ENCODE measurements around the gene TESK2.
"Not testable (repeated sequence)": the region's sequence is repeated elsewhere in the genome, so short reads cannot be mapped to it uniquely, and the experiment has no call there.

TESK2 gene

DNA sequence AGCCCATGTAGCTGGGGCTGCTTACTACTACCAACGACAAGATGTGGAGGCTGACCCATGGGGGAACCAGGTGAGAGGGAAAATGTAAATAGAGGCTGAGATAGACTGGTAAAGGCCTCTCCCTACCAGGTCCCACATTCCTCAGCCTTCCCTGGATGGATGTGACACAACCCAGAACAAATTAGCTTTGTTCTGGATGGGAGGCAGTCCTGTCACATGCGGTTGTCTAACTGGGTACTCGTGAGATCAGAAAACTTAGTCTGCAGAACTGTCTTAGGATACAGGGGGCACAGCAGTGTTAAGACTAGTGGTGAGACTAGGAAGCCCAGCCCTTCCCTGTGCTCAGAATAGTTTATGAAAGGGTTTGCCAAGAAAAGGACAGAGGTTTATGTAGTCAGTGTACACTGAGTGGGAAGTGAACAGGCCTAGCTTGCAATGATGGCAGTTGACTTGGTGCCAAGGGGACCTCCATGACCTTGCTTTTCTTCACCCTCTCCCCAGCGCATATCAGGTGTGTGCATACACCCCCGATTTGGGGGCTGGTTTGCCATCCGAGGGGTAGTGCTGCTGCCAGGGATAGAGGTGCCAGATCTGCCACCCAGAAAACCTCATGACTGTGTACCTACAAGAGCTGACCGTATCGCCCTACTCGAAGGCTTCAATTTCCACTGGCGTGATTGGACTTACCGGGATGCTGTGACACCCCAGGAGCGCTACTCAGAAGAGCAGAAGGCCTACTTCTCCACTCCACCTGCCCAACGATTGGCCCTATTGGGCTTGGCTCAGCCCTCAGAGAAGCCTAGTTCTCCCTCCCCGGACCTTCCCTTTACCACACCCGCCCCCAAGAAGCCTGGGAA is 17.6 kb upstream of the TESK2 start:
- FAIRE-seq, result peak; percentile 63

DNA sequence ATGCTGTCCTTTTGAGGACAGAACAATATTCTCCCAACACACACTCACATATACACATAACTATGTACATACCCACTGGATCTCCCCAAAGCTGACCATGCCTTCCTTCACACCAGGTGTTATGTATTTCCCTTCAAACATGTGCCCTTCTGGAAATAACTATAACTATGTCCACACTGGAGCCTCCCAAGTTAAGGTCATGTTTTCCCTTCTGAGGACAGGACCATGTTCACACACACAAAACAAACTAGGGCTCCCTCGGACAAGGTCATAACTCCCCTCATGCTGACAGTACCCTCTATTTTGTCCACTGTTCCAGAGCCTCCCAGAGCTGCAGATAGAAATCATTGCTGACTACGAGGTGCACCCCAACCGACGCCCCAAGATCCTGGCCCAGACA is 16.9 kb upstream of the TESK2 start:
- FAIRE-seq, result no peak

DNA sequence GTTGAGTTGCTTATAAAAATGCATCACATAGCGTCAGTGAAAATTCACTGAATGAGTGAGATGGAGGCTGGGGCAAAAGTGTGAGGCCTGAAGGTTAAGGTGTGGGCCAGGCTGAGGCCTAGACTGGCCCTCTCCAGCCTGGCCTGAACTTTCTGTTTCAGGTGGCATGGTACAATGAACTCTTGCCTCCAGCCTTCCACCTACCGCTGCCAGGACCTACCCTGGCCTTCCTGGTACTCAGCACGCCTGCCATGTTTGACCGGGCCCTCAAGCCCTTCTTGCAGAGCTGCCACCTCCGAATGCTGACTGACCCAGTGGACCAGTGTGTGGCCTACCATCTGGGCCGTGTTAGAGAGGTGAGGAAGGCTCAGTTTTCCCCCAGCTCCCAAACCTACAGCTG is 16.2 kb upstream of the TESK2 start:
- FAIRE-seq, result no peak

DNA sequence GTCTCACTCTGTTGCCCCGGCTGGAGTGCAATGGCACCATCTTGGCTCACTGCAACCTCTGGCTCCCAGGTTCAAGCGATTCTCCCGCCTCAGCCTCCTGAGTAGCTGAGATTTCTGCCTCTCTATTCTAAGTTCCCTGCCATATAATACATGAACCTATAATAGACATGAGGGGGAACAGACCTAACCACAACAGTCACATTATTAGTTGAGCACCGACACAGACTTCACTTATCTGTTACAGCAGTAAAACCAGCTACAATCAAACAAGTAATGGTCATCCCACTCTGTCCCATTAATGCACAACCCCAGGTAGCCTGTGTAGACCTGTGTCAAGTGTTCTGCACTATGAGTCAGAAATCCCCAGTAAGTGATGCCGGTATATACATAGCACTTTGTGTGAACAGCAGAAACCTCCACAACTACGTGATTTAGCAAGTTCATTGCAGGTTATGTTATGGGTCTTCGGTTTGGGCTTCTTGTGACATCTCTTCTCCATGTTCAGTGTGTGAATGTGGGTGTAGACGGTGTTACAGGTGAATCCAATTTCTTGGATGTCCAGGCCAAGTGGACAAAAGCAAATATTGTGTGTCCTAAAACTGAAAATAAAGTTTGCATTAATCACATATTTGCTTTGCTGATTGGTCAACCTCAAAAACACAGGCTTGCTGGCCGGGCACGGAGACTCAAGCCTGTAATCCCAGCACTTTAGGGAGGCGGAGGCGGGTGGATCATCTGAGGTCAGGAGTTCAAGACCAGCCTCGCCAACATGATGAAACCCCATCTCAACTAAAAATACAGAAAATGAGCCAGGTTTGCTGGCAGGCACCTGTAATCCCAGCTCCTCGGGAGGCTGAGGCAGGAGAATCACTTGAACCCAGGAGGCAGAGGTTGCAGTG is 12.7 kb upstream of the TESK2 start:
- FAIRE-seq, result no peak

DNA sequence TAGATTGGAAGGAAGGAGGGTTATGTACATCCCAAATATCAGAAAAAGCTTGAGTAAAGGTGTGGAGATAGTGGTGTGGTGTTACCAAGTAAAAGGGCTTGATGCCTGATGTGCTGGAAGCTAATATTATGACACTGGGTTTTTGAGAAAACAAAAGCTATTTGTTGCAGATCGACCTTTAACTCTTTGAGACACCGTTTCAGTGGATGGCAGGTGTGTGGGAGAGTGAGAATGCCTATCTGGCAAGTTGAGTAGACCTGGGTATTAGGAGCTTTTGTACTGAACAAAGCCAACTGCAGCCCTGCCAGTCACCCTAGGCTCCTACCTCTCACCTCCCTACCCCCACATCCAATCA is 10.5 kb upstream of the TESK2 start:
- FAIRE-seq, result no peak

DNA sequence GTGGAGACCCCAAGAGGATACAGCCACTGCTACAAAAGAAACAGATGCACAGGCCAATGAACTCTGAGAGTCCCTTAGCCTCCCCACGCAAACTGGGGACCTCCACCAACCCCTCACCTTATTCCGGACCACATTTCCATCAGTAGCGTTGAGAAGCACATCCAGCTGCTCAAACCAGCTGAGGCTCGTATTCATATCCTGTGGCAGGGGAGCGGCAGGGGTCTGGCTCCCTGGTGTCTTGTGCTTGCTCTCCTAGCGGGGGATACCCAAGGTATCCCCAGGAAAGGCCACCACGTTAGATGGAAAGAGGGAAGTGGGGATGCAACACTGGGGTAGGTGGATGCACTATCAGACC is 8.4 kb upstream of the TESK2 start:
- FAIRE-seq, result no peak

DNA sequence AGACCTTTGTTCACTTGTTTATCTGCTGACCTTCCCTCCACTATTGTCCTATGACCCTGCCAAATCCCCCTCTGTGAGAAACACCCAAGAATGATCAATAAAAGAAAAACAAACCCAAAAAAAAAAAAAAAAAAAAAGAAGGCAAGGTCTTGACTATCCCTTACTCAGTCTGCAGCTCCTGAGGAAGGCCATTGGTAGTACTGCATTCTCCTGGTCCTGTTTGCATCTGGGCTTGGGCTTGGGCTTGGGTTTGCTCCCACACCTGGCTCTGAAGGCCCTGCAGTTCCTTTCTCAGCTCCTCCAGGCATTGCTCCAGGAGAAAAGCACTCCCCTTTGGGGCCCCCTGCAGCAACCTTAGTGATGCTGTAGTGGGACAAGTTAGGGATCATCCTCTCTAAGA is 7.3 kb upstream of the TESK2 start:
- no peak for FAIRE-seq

DNA sequence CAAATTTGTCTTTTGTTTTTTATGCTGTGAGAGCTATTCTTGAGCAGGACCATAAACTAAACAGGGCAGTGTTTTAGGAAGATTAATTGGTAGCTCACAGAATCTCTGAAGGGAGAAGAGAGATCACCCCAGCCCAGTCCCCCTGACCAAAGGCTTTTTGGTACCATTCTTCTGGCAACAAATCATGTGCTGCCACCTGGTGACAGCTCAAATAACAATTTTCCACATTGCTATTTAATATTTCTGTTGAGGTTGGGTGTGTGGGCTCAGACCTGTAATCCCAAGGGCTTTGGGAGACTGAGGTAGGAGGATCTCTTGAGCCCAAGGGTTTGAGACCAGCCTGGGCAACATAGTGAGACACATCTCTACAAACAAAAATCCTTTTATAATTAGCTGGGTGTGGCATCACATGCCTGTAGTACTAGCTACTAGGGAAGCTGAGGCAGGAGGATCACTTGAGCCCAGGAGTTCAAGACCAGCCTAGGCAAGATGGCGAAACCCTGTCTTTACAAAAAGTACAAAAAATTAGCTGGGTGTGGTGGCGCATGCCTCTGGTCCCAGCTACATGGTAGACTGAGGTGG is 2.2 kb upstream of the TESK2 start:
- FAIRE-seq, result no peak

DNA sequence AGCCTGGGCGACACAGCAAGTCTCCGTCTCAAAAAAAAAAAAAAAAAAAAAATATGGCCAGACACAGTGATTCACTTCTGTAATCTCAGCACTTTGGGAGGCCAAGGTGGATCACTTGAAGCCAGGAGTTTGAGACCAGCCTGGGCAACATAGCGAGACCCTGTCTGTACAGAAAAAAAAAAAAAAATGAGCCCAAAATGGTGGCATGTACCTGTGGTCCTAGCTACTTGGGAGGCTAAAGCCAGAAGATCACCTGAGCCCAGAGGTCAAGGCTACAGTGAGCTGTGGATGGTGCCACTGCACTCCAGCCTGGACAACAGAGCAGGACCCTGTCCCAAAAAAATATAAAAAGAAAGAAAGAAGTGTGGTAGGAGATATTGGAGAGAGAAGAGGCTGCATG is 1.7 kb upstream of the TESK2 start:
- no peak for FAIRE-seq

DNA sequence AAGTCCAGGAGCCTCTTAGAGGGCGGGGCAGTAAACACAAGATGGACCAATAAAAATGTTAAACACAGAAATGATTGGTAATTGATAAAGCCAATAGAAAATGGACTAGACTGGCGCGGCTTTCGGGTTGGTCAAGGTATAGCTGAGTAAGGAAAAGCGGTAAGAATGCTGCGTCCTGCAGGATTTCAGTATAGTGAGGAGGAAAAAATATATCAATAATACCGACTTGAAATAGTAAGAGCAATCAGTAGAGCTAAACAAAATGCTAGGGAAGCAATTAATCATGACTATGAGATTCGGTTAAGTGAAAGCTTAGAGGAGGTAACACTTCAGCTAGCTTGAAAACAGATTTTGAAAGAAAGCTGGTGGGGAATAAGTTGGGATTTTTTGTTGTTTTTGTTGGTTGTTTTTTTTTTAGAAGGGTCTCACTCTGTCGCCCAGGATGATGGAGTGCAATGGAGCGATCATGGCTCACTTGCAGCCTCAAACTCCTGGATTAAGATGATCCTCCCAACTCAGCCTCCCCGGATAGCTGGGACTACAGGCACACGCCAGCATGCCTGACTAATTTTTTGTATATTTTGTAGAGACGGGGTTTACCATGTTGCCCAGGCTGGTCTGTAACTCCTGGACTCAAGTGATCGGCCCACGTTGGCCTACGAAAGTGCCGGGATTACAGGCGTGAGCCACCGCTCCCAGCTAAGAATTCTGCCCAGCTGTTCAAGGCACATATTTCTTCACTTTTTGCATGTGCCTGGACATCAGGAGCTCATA is 711 bp upstream of the TESK2 start:
- FAIRE-seq, result no peak

DNA sequence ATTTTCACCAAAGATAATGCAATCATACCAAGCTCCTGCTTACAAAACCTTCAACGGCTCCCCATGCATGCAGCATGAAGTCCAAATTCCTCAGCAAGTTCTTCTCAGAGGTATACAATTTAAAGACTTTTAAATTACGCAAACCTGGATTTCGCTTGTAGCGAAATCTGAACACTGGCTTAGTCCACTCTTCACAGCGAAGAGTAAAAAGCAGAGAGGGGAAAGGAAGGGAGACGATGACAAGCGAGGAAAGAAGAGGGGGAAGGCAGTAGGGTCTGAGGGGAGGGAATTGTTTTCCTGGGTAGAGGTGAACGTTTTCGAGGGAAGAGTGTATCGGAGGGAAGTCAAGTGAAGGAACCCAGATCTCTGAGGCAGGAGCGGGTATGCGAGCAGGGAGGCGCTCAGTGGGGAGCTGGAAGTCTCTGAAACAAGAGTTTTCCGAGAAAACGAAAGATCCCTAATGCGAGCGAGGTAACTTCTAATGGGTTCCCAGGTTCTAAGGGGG is 790 bp downstream of the TESK2 start:
- FAIRE-seq, result no peak

DNA sequence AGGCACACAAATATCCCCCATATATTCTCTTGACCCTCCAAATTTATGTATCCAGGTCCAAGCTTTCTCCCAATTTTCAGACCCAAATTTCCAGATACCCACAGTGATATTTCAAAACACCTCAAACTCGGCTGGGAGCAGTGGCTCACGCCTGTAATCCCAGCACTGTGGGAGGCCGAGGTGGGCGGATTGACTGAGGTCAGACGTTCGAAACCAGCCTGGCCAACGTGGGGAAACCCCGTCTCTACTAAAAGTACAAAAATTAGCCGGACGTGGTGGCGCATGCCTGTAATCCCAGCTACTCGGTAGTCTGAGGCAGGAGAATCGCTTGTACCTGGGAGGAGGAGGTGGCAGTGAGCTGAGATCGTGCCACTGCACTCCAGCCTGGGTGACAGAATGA is 1.6 kb downstream of the TESK2 start:
- FAIRE-seq, result not testable (repeated sequence)

DNA sequence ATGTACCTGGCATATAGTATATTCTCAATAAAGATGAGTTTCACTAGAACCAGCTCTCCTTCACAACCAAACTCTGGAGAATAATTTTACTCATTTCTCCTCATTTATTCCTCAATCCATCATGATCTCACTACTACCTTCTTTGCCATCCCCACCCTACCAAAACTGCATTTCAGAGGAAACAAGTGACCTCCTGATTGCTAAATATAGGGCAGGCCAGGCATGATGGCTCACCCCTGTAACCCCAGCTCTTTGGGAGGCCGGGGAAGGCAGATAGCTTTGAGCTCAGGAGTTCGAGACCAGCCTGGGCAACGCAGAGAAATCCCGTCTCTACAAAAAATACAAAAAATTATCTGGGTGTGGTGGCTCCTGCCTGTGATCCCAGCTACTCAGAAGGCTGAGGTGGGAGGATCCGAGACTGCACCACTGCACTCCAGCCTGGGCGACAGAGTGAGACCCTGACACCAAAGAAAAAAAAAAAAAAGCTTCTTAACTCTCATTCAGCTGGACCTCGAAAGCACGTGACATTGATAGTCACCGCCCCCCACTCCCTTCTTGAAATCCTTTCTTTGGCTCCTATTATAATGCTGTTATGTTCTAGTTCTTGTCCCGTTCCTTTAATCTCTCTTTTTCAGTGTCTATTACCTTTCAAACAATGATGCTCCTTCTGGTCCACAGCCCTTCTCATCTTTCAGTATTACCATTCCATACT is 2.1 kb downstream of the TESK2 start:
- no peak for FAIRE-seq

DNA sequence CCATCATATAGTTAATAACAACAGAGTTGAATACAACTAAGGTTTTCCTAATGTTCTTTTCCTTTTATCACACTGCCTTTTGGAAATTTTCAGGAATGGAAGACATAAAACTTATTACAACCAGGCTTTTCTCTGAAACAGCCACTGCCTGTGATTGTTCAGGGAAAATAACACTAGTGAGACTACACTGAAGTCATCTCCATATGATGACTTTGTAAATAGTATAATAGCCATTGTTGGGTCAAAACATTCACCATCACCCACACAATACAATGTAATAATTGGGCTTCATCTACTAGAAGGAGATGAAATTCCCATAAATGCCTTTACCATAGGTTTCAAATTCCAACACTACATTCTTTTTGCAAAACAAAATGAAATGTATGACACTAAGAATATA is 5.0 kb downstream of the TESK2 start:
- FAIRE-seq, result no peak

DNA sequence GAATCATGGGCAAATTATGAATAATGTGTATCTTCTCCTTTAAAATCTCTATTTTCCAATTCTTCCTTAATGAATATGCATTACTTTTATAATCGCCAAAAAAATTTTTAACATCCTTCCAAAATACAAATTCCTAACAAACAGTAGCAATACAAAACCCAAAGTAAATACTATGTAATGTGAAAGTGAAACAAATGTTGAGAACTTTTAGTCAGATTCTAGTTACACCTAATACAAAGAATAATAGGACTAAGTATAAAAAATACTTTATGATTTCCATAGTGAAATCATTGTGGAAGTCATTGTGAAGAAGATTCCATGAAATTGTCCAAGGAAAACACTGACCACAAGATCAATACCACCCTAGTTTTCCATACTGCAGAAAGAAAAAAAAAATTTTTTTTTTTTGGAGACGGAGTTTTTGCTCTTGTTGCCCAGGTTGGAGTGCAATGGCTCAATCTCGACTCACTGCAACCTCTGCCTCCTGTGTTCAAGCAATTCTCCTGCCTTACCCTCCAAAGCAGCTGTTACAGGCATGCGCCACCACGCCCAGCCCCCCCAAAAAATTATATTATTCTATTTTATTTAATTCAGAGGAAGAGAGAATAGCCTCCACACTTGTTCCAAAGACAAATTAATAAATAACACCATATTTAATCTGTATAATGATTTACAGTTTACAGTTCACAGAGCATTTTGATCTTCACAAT is 11.8 kb downstream of the TESK2 start:
- peak; percentile 66 for FAIRE-seq

DNA sequence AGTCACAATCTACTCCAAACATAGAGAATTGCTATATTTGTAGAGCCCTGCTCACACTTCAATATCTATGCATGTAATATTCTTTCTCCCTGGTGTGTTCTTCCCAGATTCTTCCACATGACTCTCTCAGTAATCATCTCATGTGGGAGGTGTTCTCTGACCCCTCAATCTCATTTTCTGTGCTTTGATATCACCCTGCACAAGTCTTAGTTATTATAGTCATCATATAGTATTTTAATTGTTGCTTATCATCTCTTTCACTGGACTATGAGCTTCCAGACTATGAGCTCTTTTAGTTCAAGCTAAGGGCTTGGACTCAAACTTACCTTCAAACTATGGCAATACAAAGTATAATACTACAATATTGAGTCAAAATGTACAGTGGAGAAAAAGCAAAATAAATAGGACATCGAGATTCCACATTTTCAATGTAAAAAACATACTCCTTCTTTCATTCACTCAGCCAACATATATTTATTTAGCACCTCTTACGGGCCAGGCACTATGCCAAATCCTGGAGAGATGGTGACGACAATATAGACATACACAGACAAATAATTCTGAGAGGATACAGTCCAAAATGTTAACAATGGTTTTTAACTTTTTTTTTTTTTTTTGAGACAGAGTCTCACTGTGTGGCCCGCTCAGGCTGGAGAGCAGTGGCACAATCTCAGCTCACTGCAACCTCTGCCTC is 12.7 kb downstream of the TESK2 start:
- no peak for FAIRE-seq

DNA sequence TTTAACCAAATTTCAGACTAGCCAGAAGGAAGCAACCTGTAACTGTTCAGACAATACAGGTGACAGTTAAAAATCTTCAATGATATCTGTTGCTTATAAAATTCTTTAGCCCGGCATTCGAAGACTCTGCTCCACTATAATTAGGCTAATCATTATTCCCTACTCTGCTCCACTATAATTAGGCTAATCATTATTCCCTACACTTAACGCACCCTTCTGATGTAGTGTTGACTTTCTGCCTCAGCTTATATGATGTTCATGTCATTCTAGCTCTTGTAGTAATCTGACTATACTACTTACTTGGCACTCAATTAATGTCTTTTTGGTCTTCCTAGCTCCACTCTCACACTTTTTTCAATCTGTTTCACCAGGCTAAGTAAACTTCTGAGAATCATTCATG is 13.3 kb downstream of the TESK2 start:
- FAIRE-seq, result no peak

DNA sequence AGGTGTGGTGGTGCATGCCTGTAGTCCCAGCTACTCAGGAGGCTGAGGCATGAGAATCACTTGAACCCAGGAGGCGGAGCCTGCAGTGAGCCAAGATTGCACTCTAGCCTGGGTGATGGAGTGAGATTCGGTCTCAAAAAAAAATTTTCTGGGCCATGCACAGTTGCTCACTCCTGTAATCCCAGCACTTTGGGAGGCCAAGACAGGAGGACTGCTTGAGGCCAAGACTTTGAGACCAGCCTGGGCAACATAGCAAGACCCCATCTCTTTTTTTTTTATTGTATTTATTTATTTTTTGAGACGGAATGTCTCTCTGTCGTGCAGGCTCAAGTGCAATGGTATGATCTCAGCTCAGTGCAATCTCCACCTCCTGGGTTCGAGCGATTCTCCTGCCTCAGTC is 16.8 kb downstream of the TESK2 start:
- not testable (repeated sequence) for FAIRE-seq

DNA sequence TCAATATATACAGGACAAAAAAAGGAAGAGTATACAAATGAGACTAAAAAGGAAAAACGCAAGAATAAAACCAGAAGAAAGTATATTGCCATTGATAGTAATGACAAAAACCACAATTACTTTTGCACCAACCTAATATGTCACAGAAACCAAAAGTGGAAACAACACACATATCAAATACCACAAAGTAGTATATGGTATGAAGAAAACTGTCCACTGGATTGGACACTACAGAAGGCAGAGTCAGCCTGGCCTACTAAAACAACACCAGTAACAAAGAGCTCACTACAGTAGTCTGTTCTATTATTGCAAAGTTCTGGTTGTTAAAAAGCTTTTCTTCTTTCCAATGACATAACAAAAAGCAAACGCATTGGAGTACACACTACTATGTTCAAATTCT is 17.7 kb downstream of the TESK2 start:
- FAIRE-seq, result no peak

DNA sequence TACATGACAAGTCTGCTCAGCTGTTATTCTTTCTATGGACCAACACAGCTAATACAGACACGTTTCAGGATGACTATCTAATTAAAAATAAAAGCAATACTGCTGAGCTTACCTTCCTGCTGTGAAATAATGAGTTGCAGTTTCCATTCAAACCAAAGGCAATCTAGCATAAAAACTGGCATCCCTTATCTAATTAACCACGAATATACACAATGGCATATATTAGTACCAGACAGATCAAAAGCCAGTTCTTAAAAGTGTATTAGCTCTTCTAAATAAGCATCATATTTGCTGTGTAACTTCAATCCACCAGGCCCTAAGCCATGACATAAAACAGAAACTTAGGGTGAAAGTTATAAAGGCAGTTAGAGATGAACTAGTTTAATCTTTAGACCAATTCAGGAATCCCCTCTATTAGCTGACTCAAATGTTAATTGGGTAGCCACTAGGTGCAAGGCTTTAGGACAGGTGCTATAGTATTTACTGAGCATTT is 20.6 kb downstream of the TESK2 start:
- FAIRE-seq, result no peak

DNA sequence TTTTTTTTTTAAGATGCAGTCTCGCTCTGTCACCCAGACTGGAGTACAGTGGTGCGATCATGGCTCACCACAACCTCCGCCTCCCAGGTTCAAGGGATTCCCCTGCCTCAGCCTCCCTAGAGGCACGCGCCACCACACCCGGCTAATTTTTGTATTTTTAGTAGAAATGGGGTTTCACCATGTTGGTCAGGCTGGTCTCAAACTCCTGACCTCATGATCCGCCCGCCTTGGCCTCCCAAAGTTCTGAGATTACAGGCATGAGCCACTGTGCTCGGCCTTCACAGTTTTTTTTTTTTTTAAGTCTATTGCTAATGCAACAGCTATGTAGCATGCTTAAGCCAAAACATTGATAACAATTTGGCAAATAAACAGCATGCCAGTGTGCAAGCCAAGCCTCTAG is 23.6 kb downstream of the TESK2 start:
- FAIRE-seq, result not testable (repeated sequence)

All from G401.6 (cell line).